Activated naive CD8-positive, alpha-beta T cell treated with anti-CD3 and anti-CD28 coated beads, Interleukin-2, amount 50 U/mL, for 24 hours (primary cell): ENCODE data around the gene C1QL4.
"Not testable (repeated sequence)": the region's sequence is repeated elsewhere in the genome, so short reads cannot be mapped to it uniquely, and the experiment has no call there.

Experiments used
- ATAC-seq: fragments of 150-1000 bp; cut with Tn5 transposase; one replicate; pipeline ENCODE4 v1.10.0; 2021
- DNase-seq: peaks from one replicate; pipeline ENCODE4 v3.0.0; 2021
- H3K27ac Mint-ChIP-seq: one replicate; pipeline ENCODE4 v1.8.0; 2021; ENCODE audit warnings: mild to moderate bottlenecking, mixed read lengths
- H3K27me3 Mint-ChIP-seq: one replicate; pipeline ENCODE4 v1.8.0; 2021; ENCODE audit warnings: mixed read lengths
- H3K36me3 Mint-ChIP-seq: one replicate; pipeline ENCODE4 v1.8.0; 2021; ENCODE audit warnings: low read depth, mixed read lengths
- H3K4me1 Mint-ChIP-seq: one replicate; pipeline ENCODE4 v1.8.0; 2021; ENCODE audit warnings: mixed read lengths
- H3K4me3 Mint-ChIP-seq: one replicate; pipeline ENCODE4 v1.8.0; 2021; ENCODE audit warnings: mild to moderate bottlenecking, moderate library complexity, mixed read lengths
- H3K9me3 Mint-ChIP-seq: one replicate; pipeline ENCODE4 v1.8.0; 2021; ENCODE audit warnings: mixed read lengths

The C1QL4 gene

GRCh38 chr12:49336645-49337584, at the start of gene C1QL4:
TSS of gene C1QL4 (minus strand) at chr12:49337188. CDS start at chr12:49336477, 711 bp downstream.
- Mint-ChIP-seq H3K4me3 (peak within 1 kb of the TSS; percentile 61), H3K36me3 (peaks cover 4% of the 10 kb centered on the region), H3K27ac (no peak within 1 kb of the TSS), H3K27me3 (peaks cover 80% of the 10 kb centered on the region), H3K4me1 (peaks cover 20% of the 10 kb centered on the region), H3K9me3 (no peaks in the 10 kb centered on the region)
- ATAC-seq (peak; percentile 57), DNase-seq (peak; percentile 94)

- H3K27ac Mint-ChIP-seq, ATAC-seq, DNase-seq, H3K9me3 Mint-ChIP-seq, H3K36me3 Mint-ChIP-seq, H3K4me1 Mint-ChIP-seq, H3K27me3 Mint-ChIP-seq, H3K4me3 Mint-ChIP-seq: not testable (repeated sequence)
These were observed 43.2 kb upstream of the C1QL4 start for GRCh38 chr12:49380184-49380583.

- peaks cover 1% of the 10 kb centered on the region for H3K4me1 Mint-ChIP-seq
- DNase-seq (no peak), ATAC-seq (no peak)
- no peaks in the 10 kb centered on the region for H3K27me3 Mint-ChIP-seq
- peaks cover 1% of the 10 kb centered on the region for H3K36me3 Mint-ChIP-seq
- no peak overlapping the region for H3K4me3 Mint-ChIP-seq
- no peaks in the 10 kb centered on the region for H3K9me3 Mint-ChIP-seq
- H3K27ac Mint-ChIP-seq: no peak overlapping the region
These were observed 40.4 kb upstream of the C1QL4 start for GRCh38 chr12:49377386-49377785.

- no peaks in the 10 kb centered on the region for H3K9me3 Mint-ChIP-seq
- no peaks in the 10 kb centered on the region for H3K27me3 Mint-ChIP-seq
- no peak overlapping the region for H3K4me3 Mint-ChIP-seq
- peaks cover 6% of the 10 kb centered on the region for H3K4me1 Mint-ChIP-seq
- H3K36me3 Mint-ChIP-seq: peaks cover 4% of the 10 kb centered on the region
- ATAC-seq (no peak), DNase-seq (no peak)
- no peak overlapping the region for H3K27ac Mint-ChIP-seq
These were observed 38.4 kb upstream of the C1QL4 start for GRCh38 chr12:49375406-49375805.

GRCh38 chr12:49370539-49370938, 33.6 kb upstream of the C1QL4 start:
- ATAC-seq (no peak), DNase-seq (no peak)
- no peak overlapping the region for H3K4me3 Mint-ChIP-seq
- H3K9me3 Mint-ChIP-seq: no peaks in the 10 kb centered on the region
- H3K4me1 Mint-ChIP-seq: peaks cover 35% of the 10 kb centered on the region
- H3K27me3 Mint-ChIP-seq: no peaks in the 10 kb centered on the region
- peaks cover 2% of the 10 kb centered on the region for H3K36me3 Mint-ChIP-seq
- H3K27ac Mint-ChIP-seq: no peak overlapping the region

- H3K27me3 Mint-ChIP-seq: no peaks in the 10 kb centered on the region
- peak overlapping the region; percentile 14 for H3K27ac Mint-ChIP-seq
- H3K4me3 Mint-ChIP-seq: no peak overlapping the region
- DNase-seq (peak; percentile 25), ATAC-seq (no peak)
- H3K9me3 Mint-ChIP-seq: no peaks in the 10 kb centered on the region
- H3K36me3 Mint-ChIP-seq: peaks cover 2% of the 10 kb centered on the region
- peaks cover 38% of the 10 kb centered on the region for H3K4me1 Mint-ChIP-seq
These were observed 32.6 kb upstream of the C1QL4 start for GRCh38 chr12:49369411-49370145.

- Mint-ChIP-seq H3K36me3 (peaks cover 2% of the 10 kb centered on the region), H3K4me1 (peaks cover 36% of the 10 kb centered on the region), H3K27ac (peak overlapping the region; percentile 14), H3K4me3 (peak overlapping the region; percentile 86), H3K27me3 (no peaks in the 10 kb centered on the region), H3K9me3 (no peaks in the 10 kb centered on the region)
- DNase-seq: no peak
- no peak for ATAC-seq
These were observed 31.2 kb upstream of the C1QL4 start for GRCh38 chr12:49368240-49368600.

- no peaks in the 10 kb centered on the region for H3K9me3 Mint-ChIP-seq
- no peak for ATAC-seq
- H3K27me3 Mint-ChIP-seq: no peaks in the 10 kb centered on the region
- H3K36me3 Mint-ChIP-seq: peaks cover 2% of the 10 kb centered on the region
- peak within 1 kb of the TSS; percentile 90 for H3K27ac Mint-ChIP-seq
- peaks cover 36% of the 10 kb centered on the region for H3K4me1 Mint-ChIP-seq
- H3K4me3 Mint-ChIP-seq: peak within 1 kb of the TSS; percentile 86
- DNase-seq: no peak
These were observed 30.6 kb upstream of the C1QL4 start, which contains the start of gene SPATS2 for GRCh38 chr12:49367381-49368239. TSS of gene SPATS2 (plus strand) at chr12:49367462. CDS start at chr12:49461013, 93,551 bp downstream.

GRCh38 chr12:49366652-49367380, 29.8 kb upstream of the C1QL4 start:
- Mint-ChIP-seq H3K9me3 (no peaks in the 10 kb centered on the region), H3K27me3 (no peaks in the 10 kb centered on the region), H3K27ac (peak overlapping the region; percentile 90), H3K36me3 (peaks cover 2% of the 10 kb centered on the region), H3K4me1 (peaks cover 36% of the 10 kb centered on the region), H3K4me3 (peak overlapping the region; percentile 86)
- peak; percentile 92 for DNase-seq
- peak; percentile 92 for ATAC-seq

GRCh38 chr12:49366096-49366651, 29.2 kb upstream of the C1QL4 start:
- Mint-ChIP-seq H3K9me3 (no peaks in the 10 kb centered on the region), H3K36me3 (no peaks in the 10 kb centered on the region), H3K27ac (peak overlapping the region; percentile 90), H3K27me3 (no peaks in the 10 kb centered on the region), H3K4me3 (peak overlapping the region; percentile 86), H3K4me1 (peaks cover 34% of the 10 kb centered on the region)
- ATAC-seq (no peak), DNase-seq (no peak)

GRCh38 chr12:49365542-49365941, 28.6 kb upstream of the C1QL4 start:
- ATAC-seq (no peak), DNase-seq (no peak)
- Mint-ChIP-seq H3K9me3 (no peaks in the 10 kb centered on the region), H3K4me3 (peak overlapping the region; percentile 86), H3K36me3 (no peaks in the 10 kb centered on the region), H3K27ac (peak overlapping the region; percentile 17), H3K4me1 (peaks cover 33% of the 10 kb centered on the region), H3K27me3 (no peaks in the 10 kb centered on the region)

GRCh38 chr12:49364989-49365388, 28.0 kb upstream of the C1QL4 start:
- H3K4me1 Mint-ChIP-seq: peaks cover 32% of the 10 kb centered on the region
- H3K9me3 Mint-ChIP-seq: no peaks in the 10 kb centered on the region
- DNase-seq (no peak), ATAC-seq (no peak)
- H3K4me3 Mint-ChIP-seq: no peak overlapping the region
- H3K27me3 Mint-ChIP-seq: no peaks in the 10 kb centered on the region
- no peaks in the 10 kb centered on the region for H3K36me3 Mint-ChIP-seq
- H3K27ac Mint-ChIP-seq: no peak overlapping the region

- Mint-ChIP-seq H3K4me1 (peaks cover 11% of the 10 kb centered on the region), H3K9me3 (no peaks in the 10 kb centered on the region), H3K36me3 (no peaks in the 10 kb centered on the region), H3K27ac (no peak overlapping the region), H3K27me3 (peaks cover 9% of the 10 kb centered on the region), H3K4me3 (no peak overlapping the region)
- ATAC-seq: no peak
- DNase-seq: no peak
These were observed 25.1 kb upstream of the C1QL4 start for GRCh38 chr12:49362077-49362476.
